Astrocyte (in vitro differentiated cells and primary cell): ENCODE results near the gene MAFF.

Experiments used
- EZH2 ChIP-seq: IDR thresholded peaks from 2 replicates; pipeline ENCODE4 v1.6.1; 2012; ENCODE audit warnings: mild to moderate bottlenecking, low read length, inconsistent platforms; ENCODE audit not compliant: insufficient read depth
- TF ChIP-seq, protein P1 (sequence below): IDR thresholded peaks from 2 replicates; pipeline ENCODE4 v1.5.1; 2011; ENCODE audit warnings: low read depth, mild to moderate bottlenecking, inconsistent platforms, low read length, moderate library complexity; ENCODE audit not compliant: insufficient read depth

DNA sequence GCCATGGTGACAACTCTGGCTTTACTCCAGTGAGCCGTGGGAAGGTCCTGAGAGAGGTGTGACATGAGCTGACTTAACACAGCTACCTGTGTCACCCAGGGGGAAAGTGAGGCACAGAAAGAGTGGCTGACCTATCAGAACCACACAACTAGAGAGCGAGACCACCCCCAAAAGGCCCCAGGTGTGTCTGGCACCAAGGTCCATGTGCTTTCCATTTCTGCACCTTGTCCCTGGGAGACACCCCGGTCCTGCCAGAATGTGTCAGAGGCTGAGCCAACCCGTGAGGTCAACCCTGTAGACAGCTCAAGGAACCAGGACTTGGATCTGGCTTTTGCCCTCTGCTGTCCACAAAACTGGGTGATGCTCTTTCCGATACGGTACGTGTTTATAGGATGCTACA lies 9.8 kb downstream of the MAFF start:
- TF ChIP-seq, protein P1, sequence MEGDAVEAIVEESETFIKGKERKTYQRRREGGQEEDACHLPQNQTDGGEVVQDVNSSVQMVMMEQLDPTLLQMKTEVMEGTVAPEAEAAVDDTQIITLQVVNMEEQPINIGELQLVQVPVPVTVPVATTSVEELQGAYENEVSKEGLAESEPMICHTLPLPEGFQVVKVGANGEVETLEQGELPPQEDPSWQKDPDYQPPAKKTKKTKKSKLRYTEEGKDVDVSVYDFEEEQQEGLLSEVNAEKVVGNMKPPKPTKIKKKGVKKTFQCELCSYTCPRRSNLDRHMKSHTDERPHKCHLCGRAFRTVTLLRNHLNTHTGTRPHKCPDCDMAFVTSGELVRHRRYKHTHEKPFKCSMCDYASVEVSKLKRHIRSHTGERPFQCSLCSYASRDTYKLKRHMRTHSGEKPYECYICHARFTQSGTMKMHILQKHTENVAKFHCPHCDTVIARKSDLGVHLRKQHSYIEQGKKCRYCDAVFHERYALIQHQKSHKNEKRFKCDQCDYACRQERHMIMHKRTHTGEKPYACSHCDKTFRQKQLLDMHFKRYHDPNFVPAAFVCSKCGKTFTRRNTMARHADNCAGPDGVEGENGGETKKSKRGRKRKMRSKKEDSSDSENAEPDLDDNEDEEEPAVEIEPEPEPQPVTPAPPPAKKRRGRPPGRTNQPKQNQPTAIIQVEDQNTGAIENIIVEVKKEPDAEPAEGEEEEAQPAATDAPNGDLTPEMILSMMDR: no peak
- TF ChIP-seq EZH2: no peak
